Hindlimb muscle (tissue), 1 donor: Measurements from ENCODE around the gene VSTM2B. TPM values are rescaled to one million over a fixed set of nuclear protein-coding genes. Genes with fewer than 3 reads are reported as not detected.
"Not testable (repeated sequence)": the region's sequence is repeated elsewhere in the genome, so short reads cannot be mapped to it uniquely, and the experiment has no call there.

Source experiments
- DNase-seq: peaks from one replicate; pipeline ENCODE4 v3.0.0-alpha.2; 2013
- polyA plus RNA-seq: library from polyadenylated mRNA; unstranded; fragments of 120-200 nt; gene quantifications from one replicate; pipeline ENCODE4 v1.2.1, GENCODE V29; 2013; ENCODE audit not compliant: insufficient read length

VSTM2B gene
- polyA plus RNA-seq, result 0.17 TPM

- no peak for DNase-seq
These were observed at the start of gene VSTM2B for GRCh38 chr19:29525901-29526729. Gene VSTM2B (plus strand): TSS chr19:29525994. CDS start chr19:29526584, 590 bp downstream.

GRCh38 chr19:29476528-29476927 is 49.3 kb upstream of the VSTM2B start:
- DNase-seq, result no peak

- DNase-seq, result no peak
These were observed 47.8 kb upstream of the VSTM2B start for GRCh38 chr19:29477831-29478577.

GRCh38 chr19:29478578-29479565 is 46.9 kb upstream of the VSTM2B start:
- no peak for DNase-seq

GRCh38 chr19:29479941-29480340 is 45.9 kb upstream of the VSTM2B start:
- no peak for DNase-seq

GRCh38 chr19:29480507-29480906 is 45.3 kb upstream of the VSTM2B start:
- DNase-seq, result no peak

- no peak for DNase-seq
These were observed 42.7 kb upstream of the VSTM2B start for GRCh38 chr19:29482855-29483640.

- DNase-seq, result no peak
These were observed 42.2 kb upstream of the VSTM2B start for GRCh38 chr19:29483641-29483920.

GRCh38 chr19:29483944-29484581 is 41.7 kb upstream of the VSTM2B start:
- DNase-seq, result no peak

- no peak for DNase-seq
These were observed 40.9 kb upstream of the VSTM2B start for GRCh38 chr19:29484876-29485275.

GRCh38 chr19:29485293-29485692 is 40.5 kb upstream of the VSTM2B start:
- no peak for DNase-seq

- not testable (repeated sequence) for DNase-seq
These were observed 38.8 kb upstream of the VSTM2B start for GRCh38 chr19:29486961-29487360.

- DNase-seq, result no peak
These were observed 38.4 kb upstream of the VSTM2B start for GRCh38 chr19:29487432-29487831.

GRCh38 chr19:29488316-29488715 is 37.5 kb upstream of the VSTM2B start:
- DNase-seq, result no peak

GRCh38 chr19:29489172-29489951 is 36.4 kb upstream of the VSTM2B start:
- no peak for DNase-seq

GRCh38 chr19:29491491-29491890 is 34.3 kb upstream of the VSTM2B start:
- no peak for DNase-seq

- DNase-seq, result peak; percentile 26
These were observed 33.7 kb upstream of the VSTM2B start for GRCh38 chr19:29491995-29492577.

- peak; percentile 59 for DNase-seq
These were observed 33.0 kb upstream of the VSTM2B start for GRCh38 chr19:29492769-29493168.

- no peak for DNase-seq
These were observed 30.7 kb upstream of the VSTM2B start for GRCh38 chr19:29495091-29495490.

GRCh38 chr19:29495901-29496441 is 29.8 kb upstream of the VSTM2B start:
- no peak for DNase-seq
